T-cell (primary cell): ENCODE measurements around the gene YPEL3. TPM values are rescaled to one million over a fixed set of nuclear protein-coding genes. Genes with fewer than 3 reads are reported as not detected.

Experiments used
- ATAC-seq, 4 experiments: fragments of 200-7000 bp in 3 of 4; fragments of 150-1000 bp in 1 of 4; cut with Tn5 transposase; replicated peaks in 1 of 4; 1 replicate in 3 of 4; 2 replicates in 1 of 4; pipeline ENCODE4 v1.10.0; 2021; ENCODE audit warnings: moderate library complexity in 3 of 4, mild to moderate bottlenecking in 2 of 4, moderate number of reproducible peaks in 1 of 4
- CTCF ChIA-PET, 2 donors: fragments of 300-600 bp; sonication (Branson Sonifier 250); formaldehyde crosslinking; loops; one replicate each; lab custom pipeline; 2022; ENCODE audit warnings: antibody characterized with exemption in 2 of 2; lab: Charles Lee
- POLR2A ChIA-PET, 2 donors: fragments of 300-600 bp; sonication (Branson Sonifier 250); formaldehyde crosslinking; loops; one replicate each; lab custom pipeline; 2022; ENCODE audit warnings: antibody characterized with exemption in 2 of 2; lab: Charles Lee
- DNase-seq, 35 experiments: peaks; one replicate each; pipeline versions ENCODE4 v3.0.0 to v3.0.0-alpha.2; 2013 to 2023
- H3K27ac ChIP-seq: one replicate; pipeline ENCODE4 v1.5.1; 2013; ENCODE audit warnings: low read length
- H3K27me3 ChIP-seq, 2 experiments: replicated peaks in 1 of 2; 1 replicate in 1 of 2; 2 replicates in 1 of 2; pipeline versions ENCODE4 v1.6.1 to v1.7.0; 2013; ENCODE audit warnings: low read length in 1 of 2, mixed read lengths in 1 of 2; ENCODE audit not compliant: control insufficient read depth in 2 of 2, insufficient read depth in 2 of 2; ENCODE audit errors: extremely low read depth in 1 of 2
- H3K36me3 ChIP-seq, 2 donors: 1 replicate in 1 of 2; 2 replicates in 1 of 2; pipeline versions ENCODE4 v1.6.1 to v1.7.0; 2013; ENCODE audit warnings: low read length in 1 of 2; ENCODE audit not compliant: control insufficient read depth in 2 of 2, insufficient read depth in 1 of 2; ENCODE audit errors: extremely low read depth in 1 of 2
- H3K4me1 ChIP-seq, 2 experiments: 1 replicate in 1 of 2; 2 replicates in 1 of 2; pipeline versions ENCODE4 v1.6.1 to v1.7.0; 2013; ENCODE audit warnings: low read length in 2 of 2, mixed read lengths in 1 of 2; ENCODE audit not compliant: insufficient read depth in 2 of 2, control insufficient read depth in 1 of 2; ENCODE audit errors: extremely low read depth in 1 of 2
- H3K4me3 ChIP-seq, 2 donors: 1 replicate in 1 of 2; 2 replicates in 1 of 2; pipeline versions ENCODE4 v1.5.1 to v1.7.0; 2013; ENCODE audit warnings: mild to moderate bottlenecking in 2 of 2, low read length in 1 of 2, moderate library complexity in 1 of 2; ENCODE audit not compliant: control insufficient read depth in 1 of 2; ENCODE audit errors: extremely low read depth in 1 of 2
- H3K9me3 ChIP-seq: 2 replicates; pipeline ENCODE4 v1.7.0; 2013
- H3K27ac Mint-ChIP-seq, 2 donors: one replicate each; pipeline ENCODE4 v1.8.0; 2020 to 2021; ENCODE audit warnings: mild to moderate bottlenecking in 2 of 2, mixed read lengths in 2 of 2
- H3K27me3 Mint-ChIP-seq, 2 donors: one replicate each; pipeline ENCODE4 v1.8.0; 2021 to 2022; ENCODE audit warnings: mixed read lengths in 2 of 2
- H3K36me3 Mint-ChIP-seq: one replicate; pipeline ENCODE4 v1.8.0; 2021; ENCODE audit warnings: mixed read lengths
- H3K4me1 Mint-ChIP-seq, 3 donors: one replicate each; pipeline ENCODE4 v1.8.0; 2020 to 2022; ENCODE audit warnings: mixed read lengths in 3 of 3, mild to moderate bottlenecking in 1 of 3
- H3K4me3 Mint-ChIP-seq, 3 donors: one replicate each; pipeline ENCODE4 v1.8.0; 2020 to 2022; ENCODE audit warnings: mild to moderate bottlenecking in 3 of 3, mixed read lengths in 3 of 3, moderate library complexity in 3 of 3
- H3K9me3 Mint-ChIP-seq, 3 donors: one replicate each; pipeline ENCODE4 v1.8.0; 2020 to 2022; ENCODE audit warnings: mixed read lengths in 3 of 3
- WGBS: methylation state at CpG from one replicate; pipeline ENCODE4 v1.1.5; 2013; ENCODE audit warnings: missing lambda C conversion rate; ENCODE audit not compliant: insufficient coverage; 5-methylcytosine and 5-hydroxymethylcytosine counted together
- total RNA-seq, 35 experiments: library from RNA in 6 of 35; stranded (reverse) in 6 of 35; fragments of 120-200 nt in 1 of 35; gene quantifications; one replicate each; pipeline versions ENCODE4 v1.2.1 to v1.2.4 and lab custom pipeline; 2013 to 2026

The YPEL3 gene
- total RNA-seq, 5 donors from 2014 or later (not counting 1 experiment from before 2014, with no cell fraction given): 105 to 277 (median 226) TPM

GRCh38 chr16:30065943-30066760 is 29.9 kb downstream of the YPEL3 start:
- Mint-ChIP-seq H3K9me3 (no peaks in the 10 kb centered on the region), H3K4me1 (peaks cover 30 to 42% (median 42%) of the 10 kb centered on the region in 3 donors), H3K27ac (peak overlapping the region; percentile 98), H3K27me3 (no peaks in the 10 kb centered on the region), H3K36me3 (peaks cover 30% of the 10 kb centered on the region), H3K4me3 (peak overlapping the region; percentile 94 to 99 (median 98))
- peaks cover 14 to 61% of the 10 kb centered on the region in 2 experiments for H3K4me1 ChIP-seq
- ChIA-PET POLR2A (interaction anchor here in 1 of 2 donors (0.7 to 1.6 kb wide), 2 partner anchors 10 to 345 kb away, joined by 3 to 6 read pairs; partner anchors contain the start of gene PPP4C), CTCF (interaction anchor here (0.5 to 1.7 kb wide), 3 partner anchors 11 to 25 kb away, joined by 3 to 12 read pairs (median 4); partner anchors contain the start of gene TBX6 (in 1 of the 2))
- H3K27ac ChIP-seq: peak overlapping the region; percentile 73
- no peaks in the 10 kb centered on the region for H3K27me3 ChIP-seq
- peaks cover 14 to 41% of the 10 kb centered on the region in 2 donors for H3K36me3 ChIP-seq
- ATAC-seq (peak in 1 of 4 experiments; percentile 3), DNase-seq (peak in 10 of 35 experiments; percentile 11 to 49 (median 24))
- peak overlapping the region; percentile 95 to 96 for H3K4me3 ChIP-seq
- under 1% methylated on average over 24 of the region's 44 CpGs for WGBS
- no peaks in the 10 kb centered on the region for H3K9me3 ChIP-seq

GRCh38 chr16:30065102-30065942 is 30.7 kb downstream of the YPEL3 start, which contains the start of gene ALDOA:
Gene ALDOA (plus strand): TSS chr16:30065760. CDS start chr16:30066898, 1,138 bp downstream.
- Mint-ChIP-seq H3K4me3 (peak within 1 kb of the TSS; percentile 94 to 99 (median 98)), H3K4me1 (peaks cover 30 to 39% (median 39%) of the 10 kb centered on the region in 3 donors), H3K27ac (peak within 1 kb of the TSS; percentile 98), H3K9me3 (no peaks in the 10 kb centered on the region), H3K36me3 (peaks cover 27% of the 10 kb centered on the region), H3K27me3 (no peaks in the 10 kb centered on the region)
- Histone ChIP-seq H3K36me3 (peaks cover 14 to 35% of the 10 kb centered on the region in 2 donors), H3K4me3 (peak within 1 kb of the TSS; percentile 95 to 96), H3K4me1 (peaks cover 14 to 61% of the 10 kb centered on the region in 2 experiments), H3K27me3 (no peaks in the 10 kb centered on the region), H3K27ac (peak within 1 kb of the TSS; percentile 93), H3K9me3 (no peaks in the 10 kb centered on the region)
- CTCF ChIA-PET: interaction anchor here (0.5 to 1.7 kb wide), 3 partner anchors 10 to 26 kb away, joined by 3 to 12 read pairs (median 4); partner anchors contain the start of gene TBX6 (in 1 of the 2)
- ATAC-seq (peak; percentile 83 to 88 (median 86)), DNase-seq (peak; percentile 87 to 96 (median 91))
- POLR2A ChIA-PET: interaction anchor here in 1 of 2 donors (1.6 kb wide), 1 partner anchor 11 kb away, joined by 6 read pairs; the partner anchor contains the start of gene PPP4C
- under 1% methylated on average over 77 of the region's 99 CpGs for WGBS

GRCh38 chr16:30064729-30065101 is 31.3 kb downstream of the YPEL3 start:
- H3K36me3 ChIP-seq: peaks cover 13 to 29% of the 10 kb centered on the region in 2 donors
- H3K9me3 ChIP-seq: no peaks in the 10 kb centered on the region
- H3K27me3 Mint-ChIP-seq: no peaks in the 10 kb centered on the region
- DNase-seq (peak in 1 of 35 experiments; percentile 7), ATAC-seq (no peak)
- peaks cover 29 to 36% (median 34%) of the 10 kb centered on the region in 3 donors for H3K4me1 Mint-ChIP-seq
- 0% methylated on average over 23 of the region's 25 CpGs for WGBS
- peak overlapping the region; percentile 98 to 99 for H3K27ac Mint-ChIP-seq
- H3K4me3 ChIP-seq: peak overlapping the region; percentile 95 to 96
- H3K4me1 ChIP-seq: peaks cover 14 to 55% of the 10 kb centered on the region in 2 experiments
- H3K4me3 Mint-ChIP-seq: peak overlapping the region; percentile 94 to 99 (median 98)
- ChIA-PET CTCF (interaction anchor here in 1 of 2 donors (1.7 kb wide), 1 partner anchor 27 kb away, joined by 12 read pairs; the partner anchor contains the start of gene TBX6), POLR2A (interaction anchor here in 1 of 2 donors (0.6 kb wide), 2 partner anchors 10 to 257 kb away, joined by 4 to 5 read pairs; no protein-coding TSS in a partner anchor)
- H3K36me3 Mint-ChIP-seq: peaks cover 23% of the 10 kb centered on the region
- H3K27me3 ChIP-seq: no peaks in the 10 kb centered on the region
- H3K9me3 Mint-ChIP-seq: no peaks in the 10 kb centered on the region
- peak overlapping the region; percentile 93 for H3K27ac ChIP-seq

GRCh38 chr16:30063893-30064728 is 31.9 kb downstream of the YPEL3 start:
- peaks cover 23 to 30% (median 28%) of the 10 kb centered on the region in 3 donors for H3K4me1 Mint-ChIP-seq
- H3K27ac ChIP-seq: peak overlapping the region; percentile 93
- H3K9me3 ChIP-seq: no peaks in the 10 kb centered on the region
- H3K9me3 Mint-ChIP-seq: no peaks in the 10 kb centered on the region
- H3K36me3 ChIP-seq: peaks cover 8 to 23% of the 10 kb centered on the region in 2 donors
- H3K27ac Mint-ChIP-seq: peak overlapping the region; percentile 99
- H3K4me3 Mint-ChIP-seq: peak overlapping the region; percentile 94 to 99 (median 98)
- H3K27me3 Mint-ChIP-seq: no peaks in the 10 kb centered on the region
- ATAC-seq (peak; percentile 22 to 33 (median 28)), DNase-seq (peak; percentile 24 to 78 (median 58))
- H3K4me1 ChIP-seq: peaks cover 14 to 49% of the 10 kb centered on the region in 2 experiments
- H3K4me3 ChIP-seq: peak overlapping the region; percentile 95 to 96
- H3K36me3 Mint-ChIP-seq: peaks cover 18% of the 10 kb centered on the region
- POLR2A ChIA-PET: interaction anchor here in 1 of 2 donors (0.6 kb wide), 2 partner anchors 11 to 256 kb away, joined by 4 to 5 read pairs; no protein-coding TSS in a partner anchor
- CTCF ChIA-PET: interaction anchor here (1.2 to 1.7 kb wide), 2 partner anchors 21 to 27 kb away, joined by 4 to 12 read pairs; partner anchors contain the start of gene TBX6 (in 1 of the 2)
- H3K27me3 ChIP-seq: no peaks in the 10 kb centered on the region
- 7% methylated on average over 9 of the region's 27 CpGs for WGBS

GRCh38 chr16:30063278-30063892 is 32.6 kb downstream of the YPEL3 start:
- Mint-ChIP-seq H3K9me3 (no peaks in the 10 kb centered on the region), H3K36me3 (peaks cover 12% of the 10 kb centered on the region), H3K4me1 (peaks cover 21 to 24% (median 23%) of the 10 kb centered on the region in 3 donors), H3K4me3 (peak overlapping the region; percentile 13 to 98 (median 94)), H3K27me3 (no peaks in the 10 kb centered on the region), H3K27ac (peak overlapping the region; percentile 99)
- no peaks in the 10 kb centered on the region for H3K9me3 ChIP-seq
- ChIA-PET POLR2A (interaction anchor here in 1 of 2 donors (0.7 kb wide), 1 partner anchor 13 kb away, joined by 5 read pairs; no protein-coding TSS in a partner anchor), CTCF (interaction anchor here (0.7 to 1.2 kb wide), 2 partner anchors 20 to 29 kb away, joined by 4 to 7 read pairs; partner anchors contain the start of gene TBX6 (in 1 of the 2))
- peaks cover 14 to 42% of the 10 kb centered on the region in 2 experiments for H3K4me1 ChIP-seq
- 63% methylated on average over 12 of the region's 12 CpGs for WGBS
- H3K27me3 ChIP-seq: no peaks in the 10 kb centered on the region
- H3K36me3 ChIP-seq: peaks cover 4 to 15% of the 10 kb centered on the region in 2 donors
- peak overlapping the region; percentile 93 for H3K27ac ChIP-seq
- DNase-seq (peak in 1 of 35 experiments; percentile 16), ATAC-seq (no peak)
- H3K4me3 ChIP-seq: peak overlapping the region in 1 of 2 donors; percentile 96
